SK-N-DZ (cell line): ENCODE results near the gene COL18A1. TPM values are rescaled to one million over a fixed set of nuclear protein-coding genes. Genes with fewer than 3 reads are reported as not detected.
"Not testable (repeated sequence)": the region's sequence is repeated elsewhere in the genome, so short reads cannot be mapped to it uniquely, and the experiment has no call there.

ENCODE experiments used
- DNase-seq: peaks from one replicate; pipeline ENCODE4 v3.0.0-alpha.2; 2015; ENCODE audit warnings: low spot score
- polyA plus RNA-seq, 2 experiments: library from polyadenylated mRNA; depleted of rRNA; stranded (reverse); fragments of >200 nt; gene quantifications; 2 replicates each; pipeline ENCODE4 v1.2.3, GENCODE V29; 2014

The COL18A1 gene
- polyA plus RNA-seq (2014; cell fraction: cytosol; rRNA removed) = 0.92 and 1.9 TPM in 2 replicates
- polyA plus RNA-seq (2014; cell fraction: nucleus; rRNA removed) = 4.1 and 12.2 TPM in 2 replicates

GRCh38 chr21:45404730-45405270 lies at the start of gene COL18A1:
TSS of gene COL18A1 (plus strand) at chr21:45405165. CDS start at chr21:45405231, 66 bp downstream.
- DNase-seq = no peak

- DNase-seq = no peak
Observed at GRCh38 chr21:45355573-45355972, 49.4 kb upstream of the COL18A1 start.

- no peak for DNase-seq
Observed at GRCh38 chr21:45356251-45356650, 48.7 kb upstream of the COL18A1 start.

DNA sequence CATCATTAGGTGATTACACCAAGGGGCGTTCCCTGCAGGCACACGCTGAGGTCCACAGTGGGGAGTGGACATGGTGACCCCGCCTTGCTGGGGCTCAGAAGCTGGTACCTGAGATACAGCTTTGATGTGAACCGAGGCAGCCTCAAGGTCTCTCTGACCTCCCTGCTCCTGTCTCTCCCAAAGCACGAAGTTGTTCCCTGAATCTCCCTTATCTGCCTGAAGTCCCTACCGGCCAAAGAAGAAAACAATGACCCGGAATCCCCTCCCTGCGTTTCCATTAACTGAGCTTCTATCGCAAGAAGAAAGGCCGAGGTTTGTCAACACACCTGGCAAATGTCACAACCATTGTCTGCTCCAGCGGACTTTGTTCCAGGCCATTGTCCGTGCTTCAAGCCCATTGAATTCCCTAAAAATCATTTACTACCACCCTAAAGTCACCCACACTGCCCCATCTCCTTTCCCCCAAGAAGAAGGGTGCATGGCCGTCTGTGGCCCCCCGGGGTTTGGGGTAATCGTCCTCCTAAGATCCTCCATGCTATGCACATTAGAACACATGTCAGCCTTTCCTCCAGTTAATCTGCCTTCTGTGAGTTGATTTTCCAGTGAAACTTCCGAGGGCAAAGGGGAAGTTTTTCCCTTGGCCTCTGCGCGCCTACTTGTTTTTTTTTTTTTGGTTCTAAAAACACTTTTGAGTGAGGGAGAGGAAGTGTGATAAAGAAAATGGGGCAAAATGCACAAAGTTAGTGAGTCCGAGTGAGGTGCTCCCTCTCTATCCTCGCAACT lies 48.1 kb upstream of the COL18A1 start:
- no peak for DNase-seq

- no peak for DNase-seq
Observed at GRCh38 chr21:45357436-45358260, 47.3 kb upstream of the COL18A1 start.

DNA sequence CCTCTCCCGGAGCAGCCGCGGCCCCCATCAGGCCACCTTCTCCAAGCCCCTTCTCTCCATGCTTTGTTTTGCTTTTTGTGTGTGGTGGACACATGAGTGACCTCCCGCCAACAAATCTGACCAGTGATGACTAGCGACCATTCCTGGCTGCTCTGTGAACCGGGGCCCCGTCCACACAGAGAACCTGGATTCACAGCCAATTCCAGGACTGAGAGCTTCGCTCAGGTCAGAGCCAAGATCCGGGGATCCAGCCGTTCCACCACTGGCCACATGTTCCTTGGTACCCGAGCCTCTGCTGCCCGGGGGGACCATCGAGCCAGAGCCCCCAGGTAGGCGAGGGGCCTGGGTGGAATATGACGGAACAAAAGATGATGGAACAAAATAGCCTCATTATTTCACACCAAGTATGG lies 46.7 kb upstream of the COL18A1 start:
- no peak for DNase-seq

GRCh38 chr21:45358711-45359310 lies 46.2 kb upstream of the COL18A1 start:
- no peak for DNase-seq

DNA sequence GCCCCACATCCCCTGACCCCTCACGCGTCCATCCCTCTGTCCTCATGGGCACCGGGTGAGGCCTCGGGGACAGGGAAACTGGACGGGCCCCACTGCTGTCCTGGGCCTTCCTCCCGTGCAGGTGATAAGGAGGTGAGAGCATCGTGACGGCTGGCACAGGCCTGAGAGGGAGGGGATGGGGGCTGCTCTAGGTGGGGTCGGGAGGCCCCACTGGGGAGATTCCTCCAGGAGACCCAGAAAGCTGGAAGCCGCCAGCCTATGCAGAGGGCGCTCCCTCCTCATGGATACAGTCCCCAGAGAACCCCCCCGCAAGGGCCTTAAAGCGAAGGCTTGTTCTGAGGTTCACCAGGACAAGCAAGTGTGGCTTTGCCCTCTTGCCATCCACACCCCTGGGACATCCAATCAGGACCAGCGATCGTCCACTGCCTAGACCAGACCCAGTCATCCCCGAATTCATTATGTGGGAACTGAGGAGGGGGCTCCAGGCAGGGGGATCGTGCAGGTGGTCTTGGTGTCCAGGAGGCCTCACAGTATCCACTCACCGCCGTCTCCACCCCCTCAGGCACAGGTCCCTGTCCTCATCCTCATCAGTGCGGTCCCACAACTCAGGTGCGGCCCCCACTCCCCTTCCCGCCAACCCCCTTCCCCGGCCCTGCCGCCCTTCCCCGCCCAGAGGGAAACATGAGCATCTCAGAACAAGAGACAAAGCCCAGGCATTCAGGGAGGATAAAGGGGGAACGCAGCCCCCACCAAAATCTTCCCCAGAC lies 45.3 kb upstream of the COL18A1 start:
- no peak for DNase-seq

DNA sequence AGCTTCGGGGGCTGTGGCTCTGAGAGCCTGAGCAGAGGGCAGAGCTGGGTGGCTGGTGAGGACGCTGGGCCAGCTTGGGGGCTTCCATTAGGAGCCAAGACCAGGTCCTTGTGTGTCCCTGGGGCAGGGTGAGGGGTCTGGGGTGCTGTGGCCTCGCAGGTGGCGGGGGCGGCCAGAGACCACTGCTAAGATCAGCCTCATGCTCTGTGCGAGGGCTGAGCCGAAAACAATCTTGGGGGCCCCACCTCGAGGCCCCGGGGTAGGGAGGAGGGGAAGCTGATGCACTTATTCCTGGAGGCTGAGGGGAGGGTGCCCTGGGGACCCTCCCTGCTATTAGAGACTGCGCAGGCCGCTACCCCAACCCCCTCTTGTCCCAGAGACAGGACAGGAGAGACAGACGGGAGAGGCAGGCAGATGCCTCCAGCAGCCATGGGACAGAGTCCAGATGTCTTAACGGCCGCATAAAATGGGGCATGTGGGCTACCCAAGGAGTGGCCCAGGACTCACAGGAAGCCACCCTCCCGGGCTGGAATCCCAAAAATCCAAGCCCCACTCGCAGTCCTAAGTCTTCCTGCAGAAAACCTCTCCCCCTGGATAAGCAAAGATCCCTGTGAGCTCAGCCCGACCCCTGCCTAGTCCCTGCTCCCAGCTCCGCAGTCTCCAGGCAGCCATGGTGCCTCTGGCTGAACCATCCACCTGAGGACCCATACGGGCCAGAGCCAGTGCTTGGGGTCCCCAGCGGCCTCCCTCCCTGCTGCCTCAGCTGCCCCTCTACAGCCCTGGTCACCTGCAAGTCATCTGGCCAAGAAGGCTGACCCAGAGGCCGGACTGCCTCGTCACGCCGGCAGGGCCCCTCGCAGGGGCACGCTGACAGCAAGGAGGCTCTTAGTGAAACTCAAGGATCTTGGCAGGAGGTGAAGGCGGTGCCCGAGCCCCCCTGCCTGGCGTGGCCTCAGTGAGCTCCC lies 43.6 kb upstream of the COL18A1 start:
- no peak for DNase-seq

DNA sequence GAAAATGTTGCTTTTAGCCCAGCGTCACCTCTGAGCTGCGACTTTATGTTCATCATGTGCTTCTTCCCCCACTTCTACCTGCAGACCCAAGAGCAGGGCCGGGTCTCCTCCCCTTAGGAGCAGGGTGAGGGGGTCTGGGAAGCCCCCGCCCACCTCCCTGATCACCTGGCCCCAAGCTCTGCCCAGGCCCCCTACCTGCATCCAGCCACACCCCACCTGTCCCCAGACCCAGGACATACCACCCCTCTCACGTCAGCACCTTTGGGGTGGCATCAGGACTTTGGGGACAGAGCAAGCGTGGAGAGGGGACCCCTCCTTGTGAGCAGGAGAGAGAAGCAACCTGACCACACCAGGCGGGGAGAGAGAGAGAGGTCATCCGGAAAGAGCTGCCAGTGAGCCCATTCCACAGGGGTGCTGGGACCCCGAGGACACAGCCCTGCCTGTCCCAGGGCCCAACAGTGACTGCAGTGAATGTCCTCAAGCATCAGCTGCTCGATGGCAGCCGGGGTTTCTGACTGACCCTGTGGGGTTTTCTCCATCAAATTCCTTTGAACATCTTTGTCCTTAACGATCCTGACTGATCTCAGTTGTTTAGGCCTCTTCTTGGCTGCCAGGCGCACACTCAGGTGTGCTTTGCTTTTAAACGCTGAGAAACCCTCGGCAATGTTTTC lies 42.8 kb upstream of the COL18A1 start:
- DNase-seq = no peak

- DNase-seq = no peak
Observed at GRCh38 chr21:45362748-45363145, 42.2 kb upstream of the COL18A1 start.

GRCh38 chr21:45363272-45363671 lies 41.7 kb upstream of the COL18A1 start:
- DNase-seq = not testable (repeated sequence)

GRCh38 chr21:45363921-45364467 lies 41.0 kb upstream of the COL18A1 start:
- no peak for DNase-seq

GRCh38 chr21:45364468-45365185 lies 40.3 kb upstream of the COL18A1 start:
- no peak for DNase-seq

- DNase-seq = no peak
Observed at GRCh38 chr21:45365186-45365607, 39.8 kb upstream of the COL18A1 start.

GRCh38 chr21:45365608-45366241 lies 39.2 kb upstream of the COL18A1 start:
- no peak for DNase-seq

DNA sequence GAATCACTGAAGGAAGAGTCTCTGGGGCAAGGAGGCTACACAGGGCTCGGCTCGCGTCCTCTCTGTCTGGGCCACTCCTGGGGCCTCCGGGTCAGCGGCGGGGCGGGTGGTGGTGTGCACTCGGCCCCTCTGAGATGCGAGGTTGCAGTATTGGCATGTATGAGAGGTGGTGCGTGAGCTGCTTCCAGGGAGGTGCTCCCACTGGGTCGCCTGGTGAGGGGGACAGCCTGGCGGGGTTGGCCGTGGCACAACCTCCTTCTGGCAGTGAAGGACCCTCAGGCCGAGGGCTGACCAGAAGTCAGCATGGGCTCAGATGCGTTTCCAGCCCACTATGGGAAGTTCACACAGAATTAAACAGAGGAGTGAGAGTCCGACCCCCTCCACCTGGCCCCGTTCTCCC lies 38.5 kb upstream of the COL18A1 start:
- DNase-seq = no peak

DNA sequence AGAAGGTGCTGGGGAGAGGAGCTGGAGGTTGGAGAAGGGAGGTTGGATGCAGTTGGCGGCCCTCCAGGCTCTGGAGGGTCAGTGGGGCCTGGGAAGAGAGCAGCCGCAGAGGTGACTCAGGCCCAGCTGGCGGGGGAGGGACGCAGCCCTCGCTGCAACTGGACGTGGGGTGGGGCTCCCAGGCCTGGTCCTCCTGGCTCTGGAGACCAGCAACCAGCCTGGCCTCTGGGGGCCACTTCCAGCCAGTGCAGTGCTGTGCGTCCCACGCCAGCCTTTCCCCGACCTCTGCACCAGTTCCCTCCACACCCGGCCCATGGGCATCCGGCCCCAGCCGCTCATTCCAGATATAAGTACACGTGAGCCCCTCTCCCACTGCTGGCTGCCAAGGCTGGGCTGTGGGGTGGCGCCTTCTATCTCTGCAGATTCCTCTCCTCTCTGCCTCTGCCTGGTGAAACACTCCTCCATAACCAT lies 38.0 kb upstream of the COL18A1 start:
- no peak for DNase-seq
